Stomach (tissue), 4 donors: ENCODE measurements around the gene SLC13A3.

Experiments
- CTCF ChIP-seq, 7 experiments: fragments of 450-650 bp in 4 of 7; fragments of 200-600 bp in 3 of 7; sonication (generic) in 3 of 7; IDR thresholded peaks; one replicate each; pipeline ENCODE4 v1.5.1; 2016 to 2019; ENCODE audit warnings: antibody characterized with exemption in 7 of 7, control low read depth in 2 of 7, mild to moderate bottlenecking in 1 of 7
- POLR2A ChIP-seq, 4 donors: fragments of 450-650 bp; IDR thresholded peaks; one replicate each; pipeline ENCODE4 v1.6.1; 2016; ENCODE audit warnings: antibody characterized with exemption in 4 of 4, control low read depth in 2 of 4, mild to moderate bottlenecking in 1 of 4, moderate library complexity in 1 of 4
- POLR2AphosphoS5 ChIP-seq, 3 donors: sonication (generic); formaldehyde crosslinking; IDR thresholded peaks; one replicate each; pipeline ENCODE4 v1.6.1; 2016; ENCODE audit warnings: antibody characterized with exemption in 3 of 3

- TF ChIP-seq CTCF (IDR thresholded peaks at IDR 0.05): no peak
- TF ChIP-seq POLR2AphosphoS5 (IDR thresholded peaks at IDR 0.05): no peak
- no peak for TF ChIP-seq POLR2A (IDR thresholded peaks at IDR 0.05)
These were observed 14.2 kb downstream of the SLC13A3 start for GRCh38 chr20:46637020-46637419.
